Measurements from ENCODE around the gene ETV3.

DNA sequence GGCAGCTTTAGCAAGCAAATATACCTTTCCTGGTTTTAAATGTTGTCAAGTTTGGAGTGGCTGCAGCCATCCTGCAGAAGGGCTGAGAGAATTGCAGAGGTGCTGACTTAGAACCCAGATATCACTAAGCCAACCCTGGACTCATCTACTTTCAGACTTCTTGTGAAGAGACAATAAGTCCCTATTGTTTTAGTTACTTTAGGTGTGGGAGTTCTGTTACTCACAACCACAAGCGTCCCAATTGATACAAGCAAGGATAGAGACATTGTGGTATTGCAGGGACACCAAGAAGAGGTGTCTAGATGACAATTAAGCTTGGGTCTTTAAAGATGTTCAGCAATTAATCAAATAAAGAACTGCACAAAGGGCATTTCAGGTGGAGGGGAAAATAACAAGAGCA lies 8.8 kb upstream of the ETV3 start:
- TF ChIP-seq POLR2AphosphoS5 (IDR thresholded peaks at IDR 0.05; ENCODE audit: low read depth, low read length) (no peak), TAF1 (IDR thresholded peaks at IDR 0.05; ENCODE audit: borderline replicate concordance, insufficient read depth, low read length) (no peak), REST (IDR thresholded peaks at IDR 0.05; ENCODE audit: insufficient read depth in 1 of 2, low read depth in 2 of 2, low read length in 2 of 2) (no peak), SIN3A (IDR thresholded peaks at IDR 0.05; ENCODE audit: borderline replicate concordance, insufficient read depth, low read length) (no peak)
